Fibroblast of skin of right biceps (primary cell): ENCODE data around the gene PANX3.
"Not testable (repeated sequence)": the region's sequence is repeated elsewhere in the genome, so short reads cannot be mapped to it uniquely, and the experiment has no call there.

ENCODE experiments used
- DNase-seq: peaks from one replicate; pipeline ENCODE4 v3.0.0-alpha.2; 2013

The PANX3 gene, protein sequence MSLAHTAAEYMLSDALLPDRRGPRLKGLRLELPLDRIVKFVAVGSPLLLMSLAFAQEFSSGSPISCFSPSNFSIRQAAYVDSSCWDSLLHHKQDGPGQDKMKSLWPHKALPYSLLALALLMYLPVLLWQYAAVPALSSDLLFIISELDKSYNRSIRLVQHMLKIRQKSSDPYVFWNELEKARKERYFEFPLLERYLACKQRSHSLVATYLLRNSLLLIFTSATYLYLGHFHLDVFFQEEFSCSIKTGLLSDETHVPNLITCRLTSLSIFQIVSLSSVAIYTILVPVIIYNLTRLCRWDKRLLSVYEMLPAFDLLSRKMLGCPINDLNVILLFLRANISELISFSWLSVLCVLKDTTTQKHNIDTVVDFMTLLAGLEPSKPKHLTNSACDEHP

DNA sequence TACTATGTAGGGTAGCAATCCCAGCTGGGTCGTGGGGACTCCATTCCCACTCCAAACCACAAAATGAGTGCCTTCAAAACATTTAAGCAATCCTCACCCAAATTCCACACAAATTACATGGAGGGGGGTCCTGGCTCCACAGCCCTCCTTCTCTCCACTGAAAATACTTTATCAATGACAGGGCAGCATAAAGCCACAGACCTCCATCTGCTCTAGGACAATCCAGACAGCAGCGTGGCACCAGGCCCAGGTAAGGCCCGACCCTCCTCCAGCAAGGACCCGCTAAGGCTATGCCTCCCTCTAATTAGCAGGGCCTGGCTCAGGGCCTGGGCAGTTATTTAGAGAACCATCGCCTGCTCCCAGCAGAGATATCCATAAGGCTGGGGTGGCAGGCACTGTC lies at the start of gene PANX3:
TSS of gene PANX3 (plus strand) at position 365 of the 400 bp plus-strand sequence. CDS start 129 bp downstream, outside the sequence.
- peak; percentile 54 for DNase-seq

DNA sequence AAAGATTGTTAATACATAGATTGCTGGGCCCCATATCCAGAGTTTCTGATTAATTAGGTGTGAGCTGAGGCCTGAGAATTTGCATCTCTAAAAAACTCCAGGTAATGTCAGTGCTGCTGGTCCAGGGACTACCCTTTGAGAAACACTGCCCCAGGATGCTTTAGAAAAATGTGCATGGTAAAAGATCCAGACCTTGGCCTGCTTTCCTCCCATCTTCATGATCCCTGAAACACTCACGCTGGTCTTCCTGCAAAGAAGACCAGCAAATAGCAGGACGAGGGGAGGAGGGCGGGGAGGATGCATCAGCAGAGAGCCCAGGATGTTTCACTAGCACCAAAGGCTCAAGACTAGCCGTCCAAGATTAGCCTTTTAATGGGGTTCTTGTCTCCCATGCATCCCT lies 41.5 kb upstream of the PANX3 start, which contains the start of gene OR8A1:
TSS of gene OR8A1 (plus strand) at position 301 of the 400 bp plus-strand sequence. CDS start 123 bp downstream, outside the sequence.
- no peak for DNase-seq

DNA sequence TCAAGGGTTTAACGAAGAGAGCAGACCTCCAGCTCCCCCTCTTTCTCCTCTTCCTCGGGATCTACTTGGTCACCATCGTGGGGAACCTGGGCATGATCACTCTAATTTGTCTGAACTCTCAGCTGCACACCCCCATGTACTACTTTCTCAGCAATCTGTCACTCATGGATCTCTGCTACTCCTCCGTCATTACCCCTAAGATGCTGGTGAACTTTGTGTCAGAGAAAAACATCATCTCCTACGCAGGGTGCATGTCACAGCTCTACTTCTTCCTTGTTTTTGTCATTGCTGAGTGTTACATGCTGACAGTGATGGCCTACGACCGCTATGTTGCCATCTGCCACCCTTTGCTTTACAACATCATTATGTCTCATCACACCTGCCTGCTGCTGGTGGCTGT lies 41.1 kb upstream of the PANX3 start:
- DNase-seq = no peak

DNA sequence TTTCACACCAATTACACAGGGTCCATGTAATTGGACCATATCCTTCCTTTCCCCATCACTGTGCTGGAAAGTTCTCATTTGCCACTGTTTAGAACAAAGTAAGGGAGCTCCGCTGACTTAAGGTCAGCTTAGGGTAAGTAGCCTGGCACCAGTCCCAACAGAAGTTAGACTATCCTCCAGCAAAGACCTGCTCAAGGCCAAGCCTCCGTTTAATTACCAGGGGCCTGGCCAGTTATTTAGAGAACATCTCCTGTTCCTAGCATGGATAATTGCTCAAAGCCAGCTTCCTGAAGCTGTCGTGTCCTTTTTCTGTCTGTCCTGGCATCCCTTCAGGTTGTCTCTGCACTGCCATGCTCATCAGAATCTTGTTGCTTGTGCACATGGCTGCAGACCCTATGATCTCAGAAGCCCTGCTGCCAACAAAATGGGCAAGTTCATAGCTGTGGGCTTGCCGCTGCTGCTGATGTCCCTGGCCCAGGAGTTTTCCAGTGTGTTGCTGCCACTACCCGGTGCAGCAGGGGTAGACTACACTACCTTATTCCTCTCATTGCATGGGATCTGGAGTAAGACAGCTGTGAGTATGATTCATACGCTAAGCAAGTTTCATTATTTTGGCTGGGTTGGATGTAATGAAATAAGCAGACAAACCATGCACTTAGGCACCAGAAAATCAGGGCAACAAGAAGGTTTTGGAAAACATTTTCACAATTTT lies 33.4 kb upstream of the PANX3 start:
- DNase-seq = no peak

DNA sequence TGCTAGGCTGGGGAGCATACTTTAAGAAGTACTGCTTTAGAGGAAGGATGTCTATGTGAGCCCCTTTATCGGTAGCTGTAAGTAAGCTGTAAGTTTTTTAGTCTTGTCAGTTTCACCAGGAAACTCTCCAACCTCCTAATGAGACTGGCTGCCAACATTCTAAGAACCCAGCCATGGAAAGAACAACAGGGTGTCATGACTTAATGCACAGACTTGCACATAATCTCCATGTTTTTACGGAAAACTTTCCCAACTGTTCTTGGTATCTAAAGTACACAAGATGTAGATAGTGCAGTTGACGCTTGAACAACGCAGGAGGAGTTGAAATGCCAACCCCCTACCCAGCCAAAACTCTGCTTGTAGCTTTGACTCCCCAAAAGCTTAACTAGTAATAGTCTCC lies 32.5 kb upstream of the PANX3 start:
- DNase-seq = no peak

DNA sequence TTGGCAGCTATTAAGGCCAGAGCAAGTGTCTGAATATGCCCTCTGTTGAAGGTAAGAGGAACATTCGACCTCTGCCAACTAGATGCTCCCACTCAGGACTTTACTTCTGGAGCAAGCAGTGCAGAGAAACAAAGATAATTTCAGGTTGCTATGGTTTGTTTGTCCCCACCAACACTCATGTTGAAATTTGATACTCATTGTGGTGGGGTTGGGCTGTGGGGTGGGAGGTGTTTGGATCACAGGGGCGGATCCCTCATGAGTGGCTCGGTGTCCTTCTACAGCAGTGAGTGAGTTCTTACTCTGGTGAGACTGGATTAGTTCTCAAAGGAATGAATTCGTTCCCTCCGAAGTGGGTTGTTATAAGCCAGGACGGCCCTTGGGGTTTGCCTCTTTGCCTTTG lies 29.4 kb upstream of the PANX3 start:
- DNase-seq = no peak

DNA sequence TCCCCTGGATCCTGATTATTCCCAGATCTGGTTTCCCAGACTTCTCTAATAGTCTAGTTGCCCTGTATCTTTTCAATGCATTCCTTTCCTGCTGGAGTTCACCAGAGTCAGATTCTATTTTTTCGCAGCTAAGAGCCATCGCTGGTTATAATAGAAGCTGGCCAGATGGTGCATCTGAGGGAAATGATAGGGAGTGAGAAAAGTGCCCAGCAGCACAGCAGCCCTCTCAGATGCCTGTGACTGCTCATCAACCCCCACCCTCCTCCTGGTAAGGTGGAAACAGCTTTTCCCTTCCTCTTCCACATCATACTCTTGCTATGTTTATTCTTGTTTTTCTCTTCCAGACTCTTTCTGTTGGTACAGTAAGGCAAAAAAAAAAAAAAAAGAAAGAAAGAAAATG lies 28.7 kb upstream of the PANX3 start:
- DNase-seq = no peak

DNA sequence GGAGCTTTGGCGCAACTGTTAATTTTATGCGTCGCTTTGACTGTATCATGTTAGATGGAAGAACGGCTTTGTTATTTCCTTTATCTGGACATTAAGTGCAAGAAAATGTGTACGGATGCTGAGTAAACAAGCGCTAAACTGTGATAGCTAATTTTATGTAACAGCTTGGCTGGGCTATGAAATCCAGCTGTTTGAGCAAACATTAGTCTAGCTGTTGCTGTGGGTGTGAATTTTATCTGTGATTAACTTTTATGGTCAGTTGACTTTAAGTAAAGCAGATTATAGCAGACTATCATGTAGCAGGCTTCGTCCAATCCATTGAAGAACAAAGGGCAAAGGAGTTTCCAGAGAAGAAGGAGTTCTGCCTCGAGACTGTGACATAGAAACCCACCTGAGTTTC lies 27.4 kb upstream of the PANX3 start:
- no peak for DNase-seq

DNA sequence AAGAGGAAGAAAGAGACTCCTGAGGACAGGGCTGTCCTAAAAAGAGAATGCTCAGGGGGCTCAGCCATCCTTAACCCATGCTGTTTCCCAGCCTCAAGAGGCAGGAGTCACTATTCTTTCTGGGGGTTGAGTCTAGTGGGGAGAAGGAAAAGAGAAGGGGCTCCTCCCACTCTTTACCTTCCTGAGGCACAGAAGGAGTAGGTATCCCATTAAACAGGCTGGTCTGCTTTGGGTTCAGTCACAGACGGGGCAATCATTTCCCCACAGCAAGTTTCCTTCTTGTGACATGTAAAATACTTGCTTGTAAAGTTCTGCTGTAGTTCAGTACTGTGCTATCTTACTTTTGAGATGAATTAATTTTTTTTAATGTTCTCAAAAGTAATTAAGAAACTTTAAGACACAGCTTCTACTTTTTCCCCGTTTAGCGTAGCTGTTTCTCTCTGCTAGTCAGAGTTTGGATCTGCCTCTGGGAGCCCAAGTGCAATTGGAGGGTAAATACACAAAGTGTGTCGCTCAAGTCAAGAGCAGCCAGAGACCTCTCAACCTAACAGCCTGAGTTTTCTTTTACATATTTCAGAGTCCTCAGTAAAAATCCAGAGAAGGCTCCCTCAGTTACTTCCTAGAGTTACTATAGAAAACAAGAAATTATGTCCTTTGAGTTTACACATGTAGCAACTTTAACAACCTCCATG lies 26.4 kb upstream of the PANX3 start:
- no peak for DNase-seq

DNA sequence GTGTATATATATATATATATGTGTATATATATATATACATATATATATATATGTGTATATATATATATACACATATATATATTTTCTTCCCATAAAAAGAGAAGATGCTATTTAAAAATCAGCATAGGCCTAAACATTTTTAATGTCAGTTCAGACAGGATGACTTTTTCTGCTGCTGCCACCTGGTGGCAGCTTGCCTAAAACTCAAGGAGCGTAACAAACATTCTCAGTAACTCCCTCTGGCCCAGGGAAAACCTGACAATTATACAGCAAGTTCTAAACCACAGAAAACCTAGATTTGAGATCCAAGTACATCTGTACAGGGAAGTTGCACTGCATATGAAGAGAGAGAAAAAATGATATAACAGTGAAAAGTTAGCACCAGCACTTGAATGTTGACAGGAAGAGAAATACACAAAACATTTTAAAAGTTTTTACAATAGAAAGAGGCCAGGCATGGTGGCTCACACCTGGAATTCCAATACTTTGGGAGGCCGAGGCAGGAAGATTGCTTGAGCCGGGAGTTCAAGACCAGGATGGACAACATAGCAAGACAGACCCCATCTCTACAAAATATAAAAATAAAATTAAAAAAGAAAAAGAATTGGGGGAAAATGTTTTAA lies 24.9 kb upstream of the PANX3 start:
- peak; percentile 59 for DNase-seq

DNA sequence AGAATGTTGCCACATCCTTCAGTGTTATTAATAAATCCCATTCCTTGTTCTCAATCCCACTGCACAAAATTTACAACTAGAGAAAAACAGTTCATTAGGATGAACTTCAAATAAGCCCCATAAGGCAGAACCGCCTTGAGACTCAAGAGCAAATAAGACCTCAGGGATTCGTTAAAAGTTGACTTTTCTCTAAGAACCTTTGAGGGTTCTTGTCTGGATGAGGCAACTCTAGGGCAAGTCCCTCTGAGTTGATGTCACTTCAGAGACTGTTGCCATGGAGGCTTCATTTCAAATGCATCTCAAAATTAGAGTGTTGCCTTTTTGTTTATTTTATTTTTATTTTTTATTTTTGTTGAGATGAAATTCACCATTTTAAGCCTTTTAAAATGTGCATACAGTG lies 19.8 kb upstream of the PANX3 start:
- no peak for DNase-seq

DNA sequence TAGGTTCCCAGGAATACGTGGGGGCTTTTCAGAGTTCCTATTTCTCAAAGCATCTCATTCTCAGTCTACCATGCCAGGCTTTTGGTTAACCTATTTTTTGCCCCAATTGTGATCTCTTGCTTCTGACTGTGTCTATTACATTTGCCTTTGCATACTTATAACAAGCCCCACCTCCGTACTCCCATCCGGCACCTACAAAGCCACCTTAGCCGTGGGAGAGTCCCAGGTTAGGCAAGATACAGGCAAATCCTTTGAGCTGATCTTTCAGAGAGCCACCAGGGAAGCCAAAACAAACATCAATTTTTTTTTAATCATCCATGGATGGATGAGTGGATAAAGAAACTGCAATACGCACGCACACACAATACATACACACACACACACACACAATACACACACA lies 18.6 kb upstream of the PANX3 start:
- DNase-seq = no peak

DNA sequence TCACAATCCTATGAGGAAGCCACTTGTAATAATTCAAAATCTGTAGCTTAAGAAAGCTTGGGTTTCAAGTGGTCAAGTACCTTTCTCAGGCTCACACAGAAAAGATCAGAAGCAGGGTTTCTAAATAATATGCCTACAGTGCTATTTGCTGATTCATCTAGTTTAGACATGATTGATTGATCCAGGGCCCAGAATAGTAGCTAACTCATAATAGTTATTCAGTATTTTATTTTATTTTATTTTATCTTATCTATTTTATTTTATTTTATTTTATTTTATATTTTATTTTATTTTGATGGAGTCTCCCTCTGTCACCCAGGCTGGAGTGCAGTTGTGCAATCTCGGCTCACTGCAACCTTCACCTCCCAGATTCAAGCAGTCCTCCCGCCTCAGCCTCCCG lies 15.9 kb upstream of the PANX3 start:
- no peak for DNase-seq

DNA sequence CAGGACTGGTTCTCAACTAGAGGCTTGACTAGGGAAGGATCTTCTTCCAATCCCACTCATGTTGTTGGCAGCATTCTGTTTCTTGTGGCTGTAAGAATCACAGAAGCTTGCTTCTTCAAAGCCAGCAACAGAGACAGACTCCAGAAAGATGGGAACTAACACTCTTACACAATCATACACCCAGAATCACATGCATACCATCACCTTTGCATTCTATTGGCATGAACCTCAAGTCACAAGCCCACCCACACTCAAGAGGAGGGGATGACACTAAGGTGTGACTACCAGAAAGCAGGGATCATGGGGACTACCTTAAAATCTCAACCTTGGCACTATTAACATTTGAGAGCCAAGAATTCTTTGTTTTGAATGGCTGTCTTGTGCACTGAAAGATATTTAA lies 13.6 kb upstream of the PANX3 start:
- DNase-seq = no peak

DNA sequence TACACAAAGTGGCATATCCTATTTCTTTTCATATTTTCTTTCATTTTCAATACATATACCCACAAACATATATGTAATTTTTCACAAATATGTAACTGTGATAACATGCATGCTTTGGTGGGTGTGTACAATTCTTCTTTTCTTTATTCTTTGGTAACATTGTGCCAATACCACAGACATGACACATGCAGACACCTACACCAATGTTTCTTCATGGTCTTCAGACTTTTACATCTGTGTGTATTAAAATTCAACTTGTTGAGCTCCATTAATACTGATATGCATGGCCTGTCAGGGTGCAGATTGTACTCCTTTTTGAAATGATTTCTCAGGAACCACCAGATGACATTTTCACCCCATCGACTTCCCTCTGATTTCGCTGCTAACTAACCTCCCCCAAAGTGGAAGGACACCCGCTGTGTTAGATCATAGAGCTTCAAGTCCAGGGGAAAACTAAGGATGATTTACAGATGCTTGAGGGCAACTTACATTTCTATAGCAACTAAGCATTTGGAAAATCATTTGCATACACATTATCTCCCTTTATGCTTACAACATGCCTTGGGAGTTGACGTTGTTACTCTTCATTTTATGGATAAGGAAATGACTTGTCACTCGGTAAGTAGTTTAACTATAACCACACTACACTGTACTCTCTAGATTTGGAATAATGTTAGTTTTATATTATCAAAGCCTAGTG lies 10.5 kb upstream of the PANX3 start:
- DNase-seq = no peak

DNA sequence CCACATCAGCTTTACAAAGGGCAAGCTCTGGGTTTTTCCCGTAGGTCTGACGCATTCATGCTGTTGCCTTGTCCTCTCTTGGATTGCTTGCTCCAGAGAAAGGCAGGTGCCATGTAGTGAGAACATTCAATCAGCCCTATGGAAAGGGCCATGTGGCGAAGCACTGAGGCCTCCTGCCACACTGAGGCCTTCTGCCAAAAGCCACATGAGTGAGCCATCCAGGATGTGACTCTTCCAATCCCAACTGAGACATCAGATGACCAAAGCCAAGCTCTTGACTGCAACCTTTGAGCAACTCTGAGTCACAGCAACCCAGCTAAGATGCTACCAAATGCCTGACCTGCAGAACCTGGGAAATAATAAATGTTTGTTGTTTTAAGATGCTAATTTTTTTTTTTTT lies 9.0 kb upstream of the PANX3 start:
- peak; percentile 38 for DNase-seq

DNA sequence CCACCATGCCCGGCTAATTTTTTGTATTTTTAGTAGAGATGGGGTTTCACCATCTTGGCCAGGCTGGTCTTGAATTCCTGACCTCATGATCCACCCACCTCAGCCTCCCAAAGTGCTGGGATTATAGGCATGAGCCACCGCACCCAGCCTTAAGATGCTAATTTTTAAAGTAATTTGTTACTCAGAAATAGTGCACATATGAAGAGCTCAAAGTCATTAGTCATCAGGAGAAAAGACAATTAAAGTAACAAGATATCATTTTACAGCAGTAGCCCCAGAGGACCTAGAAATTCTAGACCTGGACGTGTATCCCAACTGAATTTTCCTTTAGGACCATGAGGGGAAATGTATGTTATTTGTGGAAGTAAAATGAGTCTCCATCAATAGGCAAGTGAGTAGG lies 8.5 kb upstream of the PANX3 start:
- not testable (repeated sequence) for DNase-seq

DNA sequence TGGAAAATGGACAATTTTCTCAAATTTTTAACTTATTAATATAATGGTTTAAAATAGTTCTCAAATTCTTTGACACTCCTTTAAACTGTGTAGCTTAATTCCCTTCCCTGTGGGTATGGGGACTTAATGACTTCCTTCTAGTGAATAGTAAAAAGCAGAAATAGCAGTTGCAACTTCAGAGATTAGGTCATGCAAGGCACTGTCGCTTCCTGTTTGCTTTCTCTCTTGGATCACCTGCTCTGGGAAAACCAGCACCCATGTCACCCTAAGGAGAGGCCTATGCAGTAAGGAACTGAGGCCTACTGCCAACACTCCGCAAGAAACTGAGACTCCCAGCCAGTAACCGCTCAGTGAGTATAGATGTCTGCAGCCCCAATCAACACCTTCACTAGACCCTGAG lies 5.5 kb upstream of the PANX3 start:
- DNase-seq = no peak

DNA sequence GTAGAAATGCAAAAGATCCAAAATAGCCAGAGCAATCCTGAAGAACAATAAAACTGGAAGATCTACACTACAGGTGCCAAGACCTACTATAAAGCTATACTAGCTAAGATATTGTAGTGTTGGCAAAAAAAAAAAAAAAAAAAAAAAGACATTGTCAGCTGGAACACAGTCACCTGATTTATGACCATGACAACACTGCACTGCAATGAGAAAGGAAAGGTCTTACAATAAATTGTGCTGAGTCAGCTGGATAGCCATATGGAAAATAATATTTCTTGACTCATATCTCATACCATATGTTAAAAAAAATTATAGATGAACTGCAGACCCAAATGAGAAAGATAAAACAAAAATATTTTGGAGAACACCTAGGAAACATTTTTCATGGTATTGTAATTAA lies 3.1 kb upstream of the PANX3 start:
- peak; percentile 17 for DNase-seq

DNA sequence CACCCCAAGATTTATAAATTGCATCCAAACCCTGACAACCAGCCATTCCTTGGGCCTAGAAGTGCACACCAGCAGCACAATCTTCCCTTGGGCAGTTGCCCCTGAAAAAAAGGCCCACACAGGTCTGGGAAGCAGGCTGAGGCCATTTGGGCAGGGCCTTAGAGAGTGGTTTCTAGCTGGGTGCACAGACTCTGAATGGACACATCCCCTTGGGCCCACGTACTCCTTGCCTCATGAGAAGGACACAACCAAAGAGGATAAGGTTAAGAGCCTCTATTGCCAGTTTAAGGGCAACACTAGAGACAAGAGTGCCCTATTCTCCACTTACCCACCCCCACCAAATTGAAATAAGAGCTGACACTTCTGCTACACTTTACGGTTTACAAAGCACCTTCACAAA lies 933 bp upstream of the PANX3 start:
- no peak for DNase-seq

DNA sequence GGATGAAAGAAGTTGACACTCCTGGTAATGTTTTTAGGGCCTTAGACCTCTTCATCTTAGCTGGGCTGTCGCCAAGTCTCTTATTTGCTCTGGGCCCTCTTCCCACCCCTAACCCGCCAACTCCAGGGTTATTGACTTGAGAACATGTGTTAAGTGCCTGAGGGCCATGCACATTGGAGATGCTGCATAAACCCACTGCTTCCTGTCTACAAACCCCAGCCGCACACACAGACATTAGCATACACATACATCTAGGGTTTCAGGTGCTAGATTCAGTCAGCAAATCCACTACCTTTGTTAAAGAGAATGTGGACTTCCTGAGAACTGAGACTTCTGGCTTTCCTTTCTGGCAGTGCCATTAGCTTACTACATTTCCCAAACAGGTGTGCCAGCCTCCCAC lies 817 bp downstream of the PANX3 start:
- no peak for DNase-seq

DNA sequence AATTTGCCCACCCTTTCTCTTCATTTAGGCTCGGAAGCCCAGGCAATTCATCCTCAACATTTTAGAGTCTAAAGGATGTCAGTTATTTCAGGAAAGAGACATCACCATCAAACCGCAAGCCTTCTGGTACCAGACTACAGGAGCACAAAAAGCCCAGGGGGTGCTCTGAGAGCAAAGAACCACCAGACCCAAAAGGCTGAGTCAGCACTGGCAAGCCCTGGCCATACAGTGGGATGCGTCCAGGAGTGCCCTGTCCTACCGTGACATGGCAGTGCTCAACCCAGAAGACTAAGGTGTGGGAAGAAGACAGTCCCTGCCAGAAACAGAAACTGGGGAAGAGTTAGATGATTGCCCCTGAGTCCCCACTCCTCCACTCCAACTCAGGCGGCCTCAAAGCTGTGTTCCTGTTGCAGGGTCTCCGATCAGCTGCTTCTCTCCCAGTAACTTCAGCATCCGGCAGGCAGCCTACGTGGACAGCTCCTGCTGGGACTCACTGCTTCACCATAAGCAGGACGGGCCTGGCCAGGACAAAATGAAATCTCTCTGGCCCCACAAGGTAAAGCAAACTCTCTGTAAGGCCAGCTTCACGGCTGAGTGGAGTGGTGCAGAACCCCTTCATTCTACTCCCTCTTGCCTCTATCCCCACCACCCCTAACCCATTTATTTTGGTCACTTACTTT lies 1.5 kb downstream of the PANX3 start:
- no peak for DNase-seq
